Muscle layer of colon (tissue), 2 donors: ENCODE measurements around the gene YAP1.

Experiments used
- H3K27ac ChIP-seq: one replicate; pipeline ENCODE4 v1.7.0; 2013; ENCODE audit warnings: low read depth, mild to moderate bottlenecking, low read length, moderate library complexity
- H3K27me3 ChIP-seq, 2 donors: one replicate each; pipeline ENCODE4 v1.7.0; 2013; ENCODE audit warnings: low read length in 2 of 2, mild to moderate bottlenecking in 2 of 2; ENCODE audit not compliant: insufficient read depth in 2 of 2, control insufficient read depth in 1 of 2
- H3K36me3 ChIP-seq: one replicate; pipeline ENCODE4 v1.7.0; 2013; ENCODE audit warnings: mild to moderate bottlenecking, low read length; ENCODE audit not compliant: insufficient read depth
- H3K4me1 ChIP-seq: one replicate; pipeline ENCODE4 v1.7.0; 2013; ENCODE audit warnings: mild to moderate bottlenecking, low read length; ENCODE audit not compliant: insufficient read depth
- H3K4me3 ChIP-seq, 2 donors: one replicate each; pipeline ENCODE4 v1.7.0; 2013; ENCODE audit warnings: low read length in 2 of 2, low read depth in 1 of 2, mild to moderate bottlenecking in 1 of 2, moderate library complexity in 1 of 2
- H3K9ac ChIP-seq: one replicate; pipeline ENCODE4 v1.7.0; 2013; ENCODE audit warnings: low read length
- H3K9me3 ChIP-seq: one replicate; pipeline ENCODE4 v1.7.0; 2013; ENCODE audit warnings: mild to moderate bottlenecking, low read length
- donor health status: abdominal sarcoma.
- donor health status: Adenocarcinoma of cecum.

YAP1 gene

GRCh38 chr11:102234779-102235439 is 124.7 kb downstream of the YAP1 start:
- H3K27me3 ChIP-seq = no peaks in the 10 kb centered on the region
- no peak overlapping the region for H3K27ac ChIP-seq
- no peaks in the 10 kb centered on the region for H3K9me3 ChIP-seq

GRCh38 chr11:102237096-102237735 is 127.0 kb downstream of the YAP1 start:
- Histone ChIP-seq H3K9me3 (no peaks in the 10 kb centered on the region), H3K27ac (no peak overlapping the region), H3K4me1 (no peaks in the 10 kb centered on the region), H3K4me3 (no peak overlapping the region), H3K27me3 (no peaks in the 10 kb centered on the region), H3K9ac (no peak overlapping the region), H3K36me3 (no peaks in the 10 kb centered on the region)

More at GRCh38 chr11:102234779-102235439, 124.7 kb downstream of the YAP1 start:
- Histone ChIP-seq H3K9ac (no peak overlapping the region), H3K36me3 (peaks cover 6% of the 10 kb centered on the region), H3K4me3 (no peak overlapping the region), H3K4me1 (no peaks in the 10 kb centered on the region)

- Histone ChIP-seq H3K27ac (no peak overlapping the region), H3K4me1 (no peaks in the 10 kb centered on the region), H3K9ac (no peak overlapping the region), H3K36me3 (no peaks in the 10 kb centered on the region), H3K27me3 (no peaks in the 10 kb centered on the region), H3K4me3 (no peak overlapping the region), H3K9me3 (no peaks in the 10 kb centered on the region)
Measured at GRCh38 chr11:102238391-102238821, 128.2 kb downstream of the YAP1 start.

- H3K36me3 ChIP-seq = no peaks in the 10 kb centered on the region
- no peaks in the 10 kb centered on the region for H3K4me1 ChIP-seq
- H3K4me3 ChIP-seq = no peak overlapping the region
- no peak overlapping the region for H3K9ac ChIP-seq
- H3K9me3 ChIP-seq = no peaks in the 10 kb centered on the region
- H3K27ac ChIP-seq = no peak overlapping the region
- H3K27me3 ChIP-seq = no peaks in the 10 kb centered on the region
Measured at GRCh38 chr11:102239448-102239847, 129.2 kb downstream of the YAP1 start.

- Histone ChIP-seq H3K36me3 (no peaks in the 10 kb centered on the region), H3K9me3 (no peaks in the 10 kb centered on the region), H3K27ac (no peak overlapping the region), H3K27me3 (no peaks in the 10 kb centered on the region), H3K9ac (no peak overlapping the region), H3K4me1 (no peaks in the 10 kb centered on the region), H3K4me3 (no peak overlapping the region)
Measured at GRCh38 chr11:102239911-102240310, 129.7 kb downstream of the YAP1 start.

- no peaks in the 10 kb centered on the region for H3K27me3 ChIP-seq
- no peaks in the 10 kb centered on the region for H3K36me3 ChIP-seq
- no peak overlapping the region for H3K4me3 ChIP-seq
- H3K9me3 ChIP-seq = no peaks in the 10 kb centered on the region
- no peak overlapping the region for H3K27ac ChIP-seq
- no peak overlapping the region for H3K9ac ChIP-seq
- no peaks in the 10 kb centered on the region for H3K4me1 ChIP-seq
Measured at GRCh38 chr11:102240502-102240901, 130.3 kb downstream of the YAP1 start.

GRCh38 chr11:102241026-102241425 is 130.8 kb downstream of the YAP1 start:
- Histone ChIP-seq H3K36me3 (no peaks in the 10 kb centered on the region), H3K4me1 (no peaks in the 10 kb centered on the region), H3K27ac (no peak overlapping the region), H3K27me3 (no peaks in the 10 kb centered on the region), H3K4me3 (no peak overlapping the region), H3K9ac (no peak overlapping the region), H3K9me3 (no peaks in the 10 kb centered on the region)

GRCh38 chr11:102243399-102243884 is 133.2 kb downstream of the YAP1 start:
- no peak overlapping the region for H3K27ac ChIP-seq
- H3K4me1 ChIP-seq = no peaks in the 10 kb centered on the region
- no peak overlapping the region for H3K4me3 ChIP-seq
- no peaks in the 10 kb centered on the region for H3K27me3 ChIP-seq
- H3K36me3 ChIP-seq = no peaks in the 10 kb centered on the region
- H3K9me3 ChIP-seq = no peaks in the 10 kb centered on the region
- H3K9ac ChIP-seq = no peak overlapping the region

GRCh38 chr11:102244681-102245409 is 134.6 kb downstream of the YAP1 start:
- no peaks in the 10 kb centered on the region for H3K36me3 ChIP-seq
- H3K9me3 ChIP-seq = no peaks in the 10 kb centered on the region
- no peak overlapping the region for H3K9ac ChIP-seq
- no peaks in the 10 kb centered on the region for H3K4me1 ChIP-seq
- H3K27ac ChIP-seq = no peak overlapping the region
- no peak overlapping the region for H3K4me3 ChIP-seq
- H3K27me3 ChIP-seq = no peaks in the 10 kb centered on the region

GRCh38 chr11:102251423-102251822 is 141.2 kb downstream of the YAP1 start:
- Histone ChIP-seq H3K9me3 (no peaks in the 10 kb centered on the region), H3K4me3 (no peak overlapping the region), H3K9ac (no peak overlapping the region), H3K36me3 (no peaks in the 10 kb centered on the region), H3K27ac (no peak overlapping the region), H3K4me1 (no peaks in the 10 kb centered on the region), H3K27me3 (no peaks in the 10 kb centered on the region)

- no peak overlapping the region for H3K4me3 ChIP-seq
- H3K4me1 ChIP-seq = no peaks in the 10 kb centered on the region
- no peaks in the 10 kb centered on the region for H3K36me3 ChIP-seq
- H3K27ac ChIP-seq = no peak overlapping the region
- H3K27me3 ChIP-seq = no peaks in the 10 kb centered on the region
- no peaks in the 10 kb centered on the region for H3K9me3 ChIP-seq
- no peak overlapping the region for H3K9ac ChIP-seq
Measured at GRCh38 chr11:102252339-102252891, 142.2 kb downstream of the YAP1 start.
